ENCODE results near the gene PIP4K2C.

- no peak for TF ChIP-seq CTCF (IDR thresholded peaks at IDR 0.05)
- no peak for TF ChIP-seq POLR2A (IDR thresholded peaks at IDR 0.05)
These were observed 32.4 kb downstream of the PIP4K2C start for GRCh38 chr12:57623385-57623784.
